ENCODE measurements around the gene C11orf16.
"Not testable (repeated sequence)": the region's sequence is repeated elsewhere in the genome, so short reads cannot be mapped to it uniquely, and the experiment has no call there.

The C11orf16 gene

GRCh38 chr11:8910649-8911026 lies 22.1 kb downstream of the C11orf16 start:
- H3K27ac ChIP-seq = no peak overlapping the region
- TF ChIP-seq CTCF (IDR thresholded peaks at IDR 0.05) = no peak
- no peak for TF ChIP-seq ZFX (IDR thresholded peaks at IDR 0.05; ENCODE audit: borderline replicate concordance)

- TF ChIP-seq ZFX (IDR thresholded peaks at IDR 0.05; ENCODE audit: borderline replicate concordance) (no peak), CTCF (IDR thresholded peaks at IDR 0.05) (no peak)
Measured at GRCh38 chr11:8908099-8908498, 24.6 kb downstream of the C11orf16 start.

DNA sequence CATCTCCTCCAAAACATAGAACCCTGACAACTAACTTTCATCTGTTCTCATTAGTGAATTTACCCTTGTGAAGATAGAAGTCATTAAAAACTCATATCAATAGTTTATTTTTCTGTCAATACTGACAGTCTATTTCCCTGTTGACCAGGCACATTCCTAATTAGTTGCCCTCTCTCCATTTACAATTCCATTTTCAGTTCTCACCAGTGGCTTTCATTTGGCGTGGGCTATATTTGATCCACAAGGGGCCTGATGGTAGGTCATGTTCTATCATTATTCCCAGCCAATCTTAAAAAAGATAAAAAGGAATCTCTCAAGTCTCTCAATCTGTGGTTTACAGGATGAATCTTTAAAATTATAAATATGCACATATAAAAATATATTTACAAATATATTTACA lies 25.6 kb downstream of the C11orf16 start:
- H3K27ac ChIP-seq = no peak overlapping the region
- TF ChIP-seq ZFX (IDR thresholded peaks at IDR 0.05; ENCODE audit: borderline replicate concordance) (no peak), CTCF (IDR thresholded peaks at IDR 0.05) (no peak)

More at GRCh38 chr11:8908099-8908498, 24.6 kb downstream of the C11orf16 start:
- no peak overlapping the region for H3K27ac ChIP-seq

GRCh38 chr11:8905528-8906165 lies 27.1 kb downstream of the C11orf16 start:
- TF ChIP-seq CTCF (IDR thresholded peaks at IDR 0.05) = no peak
- no peak for TF ChIP-seq ZFX (IDR thresholded peaks at IDR 0.05; ENCODE audit: borderline replicate concordance)
- H3K27ac ChIP-seq = no peak overlapping the region

DNA sequence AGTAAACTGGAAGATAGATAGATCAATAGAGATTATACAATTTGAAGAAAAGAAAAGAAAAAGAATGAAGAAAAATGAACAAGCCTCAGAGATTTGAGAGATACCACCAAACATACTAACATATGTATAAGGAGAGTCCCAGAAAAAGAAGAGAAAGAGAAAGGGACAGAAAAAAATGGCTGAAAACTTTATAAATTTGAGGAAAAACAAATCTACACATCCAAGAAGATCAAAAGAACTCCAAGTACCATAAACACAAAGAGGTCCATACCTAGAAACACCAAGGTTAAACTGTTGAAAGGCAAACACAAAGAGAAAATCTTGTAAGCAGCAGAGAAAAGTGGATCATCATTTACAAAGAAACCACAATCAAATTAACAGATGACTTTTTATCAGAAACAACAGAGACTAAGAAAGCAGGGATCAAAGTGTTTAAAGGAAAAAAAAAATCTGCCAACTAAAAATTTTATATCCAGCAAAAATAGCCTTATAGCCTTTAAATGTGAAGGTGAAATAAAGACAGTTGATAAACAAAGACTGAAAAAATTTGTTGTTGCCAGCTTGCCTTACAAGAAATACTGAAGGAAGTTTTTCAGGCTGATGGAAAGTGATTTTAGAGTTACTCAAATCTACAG lies 33.5 kb downstream of the C11orf16 start:
- no peak overlapping the region for H3K27ac ChIP-seq
- TF ChIP-seq CTCF (IDR thresholded peaks at IDR 0.05) = no peak
- TF ChIP-seq ZFX (IDR thresholded peaks at IDR 0.05; ENCODE audit: borderline replicate concordance) = no peak

DNA sequence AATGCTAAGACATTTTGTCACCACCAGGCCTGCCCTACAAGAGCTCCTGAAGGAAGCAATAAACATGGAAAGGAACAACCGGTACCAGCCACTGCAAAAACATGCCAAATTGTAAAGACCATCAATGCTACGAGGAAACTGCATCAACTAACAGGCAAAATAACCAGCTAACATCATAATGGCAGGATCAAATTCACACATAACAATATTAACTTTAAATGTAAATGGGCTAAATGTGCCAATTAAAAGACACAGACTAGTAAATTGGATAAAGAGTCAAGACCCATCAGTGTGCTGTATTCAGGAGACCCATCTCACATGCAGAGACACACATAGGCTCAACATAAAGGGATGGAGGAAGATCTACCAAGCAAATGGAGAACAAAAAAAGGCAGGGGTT lies 41.6 kb downstream of the C11orf16 start:
- not testable (repeated sequence) for H3K27ac ChIP-seq

- H3K27ac ChIP-seq = no peak overlapping the region
- TF ChIP-seq ZFX (IDR thresholded peaks at IDR 0.05; ENCODE audit: borderline replicate concordance) = no peak
Measured at GRCh38 chr11:8886322-8886721, 46.4 kb downstream of the C11orf16 start.

DNA sequence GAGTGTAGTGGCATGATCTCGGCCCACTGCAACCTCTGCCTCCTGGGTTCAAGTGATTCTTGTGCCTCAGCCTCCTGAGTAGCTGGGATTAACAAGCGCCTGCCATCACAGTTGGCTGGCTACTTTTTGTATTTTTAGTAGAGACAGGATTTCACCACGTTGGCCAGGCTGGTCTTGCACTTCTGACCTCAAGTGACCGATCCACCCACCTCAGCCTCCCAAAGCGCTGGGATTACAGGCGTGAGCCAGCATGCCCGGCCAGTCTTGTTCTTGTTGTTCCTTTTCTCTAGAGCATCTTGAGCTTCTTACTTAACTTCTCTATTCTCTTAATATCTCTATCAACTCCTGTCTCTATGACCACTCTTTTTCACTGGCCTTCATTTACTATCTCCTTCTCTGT lies 51.2 kb downstream of the C11orf16 start:
- H3K27ac ChIP-seq = not testable (repeated sequence)

- H3K27ac ChIP-seq = no peak overlapping the region
- no peak for TF ChIP-seq CTCF (IDR thresholded peaks at IDR 0.05)
- TF ChIP-seq ZFX (IDR thresholded peaks at IDR 0.05; ENCODE audit: borderline replicate concordance) = no peak
Measured at GRCh38 chr11:8878771-8879170, 54.0 kb downstream of the C11orf16 start.

Data from 22Rv1 (cell line).